Mucosa of rectum (tissue), 2 donors: ENCODE data around the gene SH3PXD2B.

Experiments
- H3K27ac ChIP-seq, 2 donors: one replicate each; pipeline ENCODE4 v1.7.0; 2013; ENCODE audit warnings: inconsistent platforms in 2 of 2, low read depth in 2 of 2, low read length in 2 of 2
- H3K27me3 ChIP-seq, 2 donors: one replicate each; pipeline ENCODE4 v1.7.0; 2013; ENCODE audit warnings: low read length in 2 of 2; ENCODE audit not compliant: control insufficient read depth in 2 of 2, insufficient read depth in 2 of 2
- H3K36me3 ChIP-seq, 2 donors: one replicate each; pipeline ENCODE4 v1.7.0; 2013; ENCODE audit warnings: low read length in 2 of 2; ENCODE audit not compliant: control insufficient read depth in 2 of 2, insufficient read depth in 2 of 2
- H3K4me1 ChIP-seq, 2 donors: one replicate each; pipeline ENCODE4 v1.7.0; 2013; ENCODE audit warnings: low read length in 2 of 2, mild to moderate bottlenecking in 1 of 2; ENCODE audit not compliant: control insufficient read depth in 2 of 2, insufficient read depth in 2 of 2
- H3K4me3 ChIP-seq, 2 donors: one replicate each; pipeline ENCODE4 v1.7.0; 2013; ENCODE audit warnings: low read length in 2 of 2
- H3K9ac ChIP-seq, 2 donors: one replicate each; pipeline ENCODE4 v1.7.0; 2013; ENCODE audit warnings: low read length in 2 of 2, low read depth in 1 of 2, mild to moderate bottlenecking in 1 of 2
- H3K9me3 ChIP-seq, 2 donors: one replicate each; pipeline ENCODE4 v1.7.0; 2013; ENCODE audit warnings: low read length in 2 of 2; ENCODE audit not compliant: control insufficient read depth in 2 of 2
- donor health status: healthy.
- donor health status: Normal muscosa, but diverticular disease.

The SH3PXD2B gene

GRCh38 chr5:172474293-172474692, 20.0 kb upstream of the SH3PXD2B start:
- H3K4me3 ChIP-seq: no peak overlapping the region
- no peaks in the 10 kb centered on the region for H3K27me3 ChIP-seq
- no peak overlapping the region for H3K27ac ChIP-seq
- H3K9me3 ChIP-seq: no peaks in the 10 kb centered on the region
- H3K9ac ChIP-seq: no peak overlapping the region
- H3K4me1 ChIP-seq: peaks cover 0 to 3% of the 10 kb centered on the region in 2 donors
- no peaks in the 10 kb centered on the region for H3K36me3 ChIP-seq

- no peaks in the 10 kb centered on the region for H3K27me3 ChIP-seq
- no peaks in the 10 kb centered on the region for H3K4me1 ChIP-seq
- H3K4me3 ChIP-seq: no peak overlapping the region
- H3K9me3 ChIP-seq: no peaks in the 10 kb centered on the region
- H3K27ac ChIP-seq: no peak overlapping the region
- H3K9ac ChIP-seq: no peak overlapping the region
- H3K36me3 ChIP-seq: no peaks in the 10 kb centered on the region
These were observed 19.1 kb upstream of the SH3PXD2B start for GRCh38 chr5:172473427-172473826.

GRCh38 chr5:172469697-172470096, 15.4 kb upstream of the SH3PXD2B start:
- H3K27me3 ChIP-seq: no peaks in the 10 kb centered on the region
- H3K4me1 ChIP-seq: no peaks in the 10 kb centered on the region
- H3K27ac ChIP-seq: no peak overlapping the region
- no peaks in the 10 kb centered on the region for H3K36me3 ChIP-seq
- H3K4me3 ChIP-seq: no peak overlapping the region
- no peak overlapping the region for H3K9ac ChIP-seq
- no peaks in the 10 kb centered on the region for H3K9me3 ChIP-seq

- no peaks in the 10 kb centered on the region for H3K27me3 ChIP-seq
- H3K9me3 ChIP-seq: no peaks in the 10 kb centered on the region
- no peaks in the 10 kb centered on the region for H3K36me3 ChIP-seq
- no peak overlapping the region for H3K9ac ChIP-seq
- H3K4me3 ChIP-seq: no peak overlapping the region
- no peak overlapping the region for H3K27ac ChIP-seq
- no peaks in the 10 kb centered on the region for H3K4me1 ChIP-seq
These were observed 11.7 kb upstream of the SH3PXD2B start for GRCh38 chr5:172466062-172466461.

- H3K9ac ChIP-seq: no peak overlapping the region
- H3K4me3 ChIP-seq: no peak overlapping the region
- H3K27me3 ChIP-seq: no peaks in the 10 kb centered on the region
- H3K36me3 ChIP-seq: no peaks in the 10 kb centered on the region
- no peak overlapping the region for H3K27ac ChIP-seq
- no peaks in the 10 kb centered on the region for H3K4me1 ChIP-seq
- H3K9me3 ChIP-seq: no peaks in the 10 kb centered on the region
These were observed 8.7 kb upstream of the SH3PXD2B start for GRCh38 chr5:172463031-172463430.

GRCh38 chr5:172459783-172460165, 5.4 kb upstream of the SH3PXD2B start:
- no peak overlapping the region for H3K9ac ChIP-seq
- H3K4me1 ChIP-seq: no peaks in the 10 kb centered on the region
- no peaks in the 10 kb centered on the region for H3K36me3 ChIP-seq
- no peak overlapping the region for H3K4me3 ChIP-seq
- peaks cover 0 to 2% of the 10 kb centered on the region in 2 donors for H3K27me3 ChIP-seq
- H3K9me3 ChIP-seq: no peaks in the 10 kb centered on the region
- no peak overlapping the region for H3K27ac ChIP-seq

GRCh38 chr5:172458976-172459782, 4.9 kb upstream of the SH3PXD2B start:
- Histone ChIP-seq H3K9ac (no peak overlapping the region), H3K27me3 (peaks cover 0 to 3% of the 10 kb centered on the region in 2 donors), H3K9me3 (no peaks in the 10 kb centered on the region), H3K4me3 (no peak overlapping the region), H3K4me1 (no peaks in the 10 kb centered on the region), H3K36me3 (no peaks in the 10 kb centered on the region), H3K27ac (no peak overlapping the region)

- H3K36me3 ChIP-seq: no peaks in the 10 kb centered on the region
- H3K4me3 ChIP-seq: no peak overlapping the region
- H3K27ac ChIP-seq: no peak overlapping the region
- peaks cover 0 to 3% of the 10 kb centered on the region in 2 donors for H3K27me3 ChIP-seq
- no peaks in the 10 kb centered on the region for H3K9me3 ChIP-seq
- H3K4me1 ChIP-seq: peaks cover 10 to 13% of the 10 kb centered on the region in 2 donors
- no peak overlapping the region for H3K9ac ChIP-seq
These were observed 1.9 kb upstream of the SH3PXD2B start for GRCh38 chr5:172456076-172456722.

- Histone ChIP-seq H3K27me3 (peaks cover 0 to 3% of the 10 kb centered on the region in 2 donors), H3K36me3 (no peaks in the 10 kb centered on the region), H3K27ac (no peak overlapping the region), H3K9ac (no peak overlapping the region), H3K4me1 (peaks cover 12 to 13% of the 10 kb centered on the region in 2 donors), H3K4me3 (no peak overlapping the region), H3K9me3 (no peaks in the 10 kb centered on the region)
These were observed 1.3 kb upstream of the SH3PXD2B start for GRCh38 chr5:172455511-172456061.

- peaks cover 12 to 13% of the 10 kb centered on the region in 2 donors for H3K4me1 ChIP-seq
- peaks cover 0 to 3% of the 10 kb centered on the region in 2 donors for H3K27me3 ChIP-seq
- no peaks in the 10 kb centered on the region for H3K36me3 ChIP-seq
- peak overlapping the region; percentile 50 to 71 for H3K4me3 ChIP-seq
- peak overlapping the region in 1 of 2 donors; percentile 61 for H3K9ac ChIP-seq
- H3K9me3 ChIP-seq: no peaks in the 10 kb centered on the region
- H3K27ac ChIP-seq: no peak overlapping the region
These were observed 709 bp upstream of the SH3PXD2B start for GRCh38 chr5:172455087-172455381.
